ENCODE measurements around the gene PILRB. TPM values are rescaled to one million over a fixed set of nuclear protein-coding genes. Genes with fewer than 3 reads are reported as not detected.
A peak's percentile ranks its signal among the peaks of the same experiment; 100 is the strongest.
"Not testable (repeated sequence)": the region's sequence is repeated elsewhere in the genome, so short reads cannot be mapped to it uniquely, and the experiment has no call there.

PILRB gene
- total and polyA plus RNA-seq, 5 donors: 13.2 to 18.1 (median 14.0) TPM

GRCh38 chr7:100367676-100368613, 10.0 kb downstream of the PILRB start:
- WGBS: 85% methylated on average over 12 of the region's 12 CpGs
- no peaks in the 10 kb centered on the region for H3K4me1 ChIP-seq (ENCODE audit: control insufficient read depth, insufficient read depth, low read length)
- intact Hi-C loops (cut with DNase I): no loop called here

GRCh38 chr7:100369105-100369504, 11.2 kb downstream of the PILRB start:
- 64% methylated on average over 6 of the region's 6 CpGs for WGBS
- DNase-seq (peak; percentile 63 to 83 (median 78)), ATAC-seq (peak; percentile 35 to 39)
- Histone ChIP-seq H3K4me1 (ENCODE audit: control insufficient read depth, insufficient read depth, low read length) (no peaks in the 10 kb centered on the region), H3K27me3 (ENCODE audit: control insufficient read depth, insufficient read depth) (no peaks in the 10 kb centered on the region), H3K27ac (ENCODE audit: low read length) (no peak overlapping the region), H3K9me3 (ENCODE audit: control insufficient read depth, low read length) (no peaks in the 10 kb centered on the region), H3K4me3 (ENCODE audit: low read length) (no peak overlapping the region)
- intact Hi-C loops (cut with DNase I): no loop called here

More at GRCh38 chr7:100367676-100368613, 10.0 kb downstream of the PILRB start:
- no peak for ATAC-seq
- DNase-seq: peak in 1 of 3 donors; percentile 50
- Histone ChIP-seq H3K9me3 (ENCODE audit: control insufficient read depth, low read length) (no peaks in the 10 kb centered on the region), H3K27ac (ENCODE audit: low read length) (no peak overlapping the region), H3K27me3 (ENCODE audit: control insufficient read depth, insufficient read depth) (no peaks in the 10 kb centered on the region), H3K4me3 (ENCODE audit: low read length) (no peak overlapping the region)

GRCh38 chr7:100370303-100370702, 12.4 kb downstream of the PILRB start:
- H3K27me3 ChIP-seq (ENCODE audit: control insufficient read depth, insufficient read depth): no peaks in the 10 kb centered on the region
- 31% methylated on average over 4 of the region's 4 CpGs for WGBS
- intact Hi-C loops (cut with DNase I): no loop called here
- DNase-seq: peak in 1 of 3 donors; percentile 6
- no peak overlapping the region for H3K27ac ChIP-seq (ENCODE audit: low read length)
- H3K9me3 ChIP-seq (ENCODE audit: control insufficient read depth, low read length): no peaks in the 10 kb centered on the region
- no peak for ATAC-seq
- H3K4me3 ChIP-seq (ENCODE audit: low read length): no peak overlapping the region
- no peaks in the 10 kb centered on the region for H3K4me1 ChIP-seq (ENCODE audit: control insufficient read depth, insufficient read depth, low read length)

GRCh38 chr7:100370746-100371145, 12.8 kb downstream of the PILRB start:
- Histone ChIP-seq H3K27ac (ENCODE audit: low read length) (no peak overlapping the region), H3K9me3 (ENCODE audit: control insufficient read depth, low read length) (no peaks in the 10 kb centered on the region), H3K4me3 (ENCODE audit: low read length) (no peak overlapping the region), H3K4me1 (ENCODE audit: control insufficient read depth, insufficient read depth, low read length) (no peaks in the 10 kb centered on the region), H3K27me3 (ENCODE audit: control insufficient read depth, insufficient read depth) (no peaks in the 10 kb centered on the region)
- intact Hi-C loops (cut with DNase I): no loop called here
- WGBS: 75% methylated on average over 6 of the region's 6 CpGs
- ATAC-seq (no peak), DNase-seq (peak in 1 of 3 donors; percentile 25)

GRCh38 chr7:100371561-100372171, 13.7 kb downstream of the PILRB start:
- 71% methylated on average over 7 of the region's 7 CpGs for WGBS
- no peak for ATAC-seq
- DNase-seq: peak in 1 of 3 donors; percentile 38
- no peaks in the 10 kb centered on the region for H3K27me3 ChIP-seq (ENCODE audit: control insufficient read depth, insufficient read depth)
- no peaks in the 10 kb centered on the region for H3K9me3 ChIP-seq (ENCODE audit: control insufficient read depth, low read length)
- H3K4me3 ChIP-seq (ENCODE audit: low read length): no peak overlapping the region
- no peaks in the 10 kb centered on the region for H3K4me1 ChIP-seq (ENCODE audit: control insufficient read depth, insufficient read depth, low read length)
- intact Hi-C loops (cut with DNase I): no loop called here
- no peak overlapping the region for H3K27ac ChIP-seq (ENCODE audit: low read length)

- Histone ChIP-seq H3K4me1 (ENCODE audit: control insufficient read depth, insufficient read depth, low read length) (no peaks in the 10 kb centered on the region), H3K27me3 (ENCODE audit: control insufficient read depth, insufficient read depth) (no peaks in the 10 kb centered on the region), H3K9me3 (ENCODE audit: control insufficient read depth, low read length) (no peaks in the 10 kb centered on the region), H3K4me3 (ENCODE audit: low read length) (no peak overlapping the region), H3K27ac (ENCODE audit: low read length) (no peak overlapping the region)
- intact Hi-C loops (cut with DNase I): no loop called here
- 50% methylated on average over 8 of the region's 8 CpGs for WGBS
- peak in 1 of 3 donors; percentile 56 for DNase-seq
- peak; percentile 7 to 23 for ATAC-seq
Measured at GRCh38 chr7:100372256-100372655, 14.3 kb downstream of the PILRB start.

GRCh38 chr7:100372694-100373093, 14.8 kb downstream of the PILRB start:
- 57% methylated on average over 6 of the region's 6 CpGs for WGBS
- Histone ChIP-seq H3K9me3 (ENCODE audit: control insufficient read depth, low read length) (no peaks in the 10 kb centered on the region), H3K4me3 (ENCODE audit: low read length) (no peak overlapping the region), H3K4me1 (ENCODE audit: control insufficient read depth, insufficient read depth, low read length) (no peaks in the 10 kb centered on the region), H3K27me3 (ENCODE audit: control insufficient read depth, insufficient read depth) (no peaks in the 10 kb centered on the region), H3K27ac (ENCODE audit: low read length) (peak overlapping the region; percentile 3)
- peak; percentile 2 to 4 for ATAC-seq
- intact Hi-C loops (cut with DNase I): no loop called here
- peak in 1 of 3 donors; percentile 43 for DNase-seq

- peak; percentile 53 to 63 for ATAC-seq
- Histone ChIP-seq H3K9me3 (ENCODE audit: control insufficient read depth, low read length) (no peaks in the 10 kb centered on the region), H3K4me3 (ENCODE audit: low read length) (no peak within 1 kb of the TSS), H3K27ac (ENCODE audit: low read length) (peak within 1 kb of the TSS; percentile 9), H3K27me3 (ENCODE audit: control insufficient read depth, insufficient read depth) (no peaks in the 10 kb centered on the region), H3K4me1 (ENCODE audit: control insufficient read depth, insufficient read depth, low read length) (no peaks in the 10 kb centered on the region)
- intact Hi-C loops (cut with DNase I): no loop called here
- 44% methylated on average over 12 of the region's 12 CpGs for WGBS
- DNase-seq: peak; percentile 45 to 72 (median 71)
Measured at GRCh38 chr7:100373261-100373831, 15.4 kb downstream of the PILRB start, which contains the start of gene PILRA. PILRA (plus strand) TSS chr7:100373487; CDS start chr7:100373657, 170 bp downstream.

GRCh38 chr7:100373870-100374598, 16.1 kb downstream of the PILRB start:
- DNase-seq: peak in 2 of 3 donors; percentile 11 to 38
- H3K27ac ChIP-seq (ENCODE audit: low read length); H3K4me1 ChIP-seq (ENCODE audit: control insufficient read depth, insufficient read depth, low read length); H3K4me3 ChIP-seq (ENCODE audit: low read length); H3K27me3 ChIP-seq (ENCODE audit: control insufficient read depth, insufficient read depth); H3K9me3 ChIP-seq (ENCODE audit: control insufficient read depth, low read length); ATAC-seq; intact Hi-C loops (cut with DNase I): not testable (repeated sequence)
- 75% methylated on average over 15 of the region's 15 CpGs for WGBS

- intact Hi-C loops (cut with DNase I): no loop called here
- no peak overlapping the region for H3K27ac ChIP-seq (ENCODE audit: low read length)
- 78% methylated on average over 5 of the region's 5 CpGs for WGBS
- H3K9me3 ChIP-seq (ENCODE audit: control insufficient read depth, low read length): no peaks in the 10 kb centered on the region
- no peaks in the 10 kb centered on the region for H3K4me1 ChIP-seq (ENCODE audit: control insufficient read depth, insufficient read depth, low read length)
- H3K4me3 ChIP-seq (ENCODE audit: low read length): no peak overlapping the region
- H3K27me3 ChIP-seq (ENCODE audit: control insufficient read depth, insufficient read depth): no peaks in the 10 kb centered on the region
- ATAC-seq (no peak), DNase-seq (peak in 1 of 3 donors; percentile 30)
Measured at GRCh38 chr7:100374601-100375000, 16.7 kb downstream of the PILRB start.
